ENCODE measurements around the gene SPAG6.

SPAG6 gene

DNA sequence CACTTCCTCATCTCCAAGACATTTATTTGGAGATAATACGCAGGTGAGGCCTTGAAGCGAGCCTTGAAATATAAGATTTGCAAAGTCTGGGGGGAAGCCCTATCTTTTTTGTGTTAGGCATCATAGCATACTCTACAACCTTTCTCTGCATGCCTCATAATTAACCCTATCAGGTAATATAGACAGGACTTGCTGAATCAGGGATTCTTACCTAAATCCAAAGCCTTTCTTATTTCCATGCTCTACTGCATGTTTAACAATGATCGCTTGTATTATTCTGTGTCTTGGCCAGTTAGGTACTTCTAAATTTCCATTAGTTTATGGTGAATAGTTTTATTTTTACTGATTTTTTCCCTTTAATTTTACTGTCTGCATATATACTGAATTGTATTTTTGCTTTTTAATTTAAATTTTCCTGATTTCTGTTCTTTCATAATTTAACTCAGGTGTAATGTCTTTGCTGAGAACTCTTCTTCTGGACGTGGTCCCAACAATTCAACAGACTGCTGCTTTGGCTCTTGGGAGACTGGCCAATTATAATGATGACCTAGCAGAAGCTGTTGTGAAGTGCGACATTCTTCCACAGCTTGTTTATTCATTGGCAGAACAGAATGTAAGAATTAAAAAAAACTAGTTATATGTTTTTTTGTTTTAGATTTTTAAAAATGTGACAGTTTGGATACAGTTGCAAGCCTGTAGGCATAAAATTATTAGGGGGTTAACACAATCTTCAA lies 19.3 kb downstream of the SPAG6 start:
- TF ChIP-seq ESRRG (CRISPR knock-in tag; IDR thresholded peaks at IDR 0.05) (no peak), ZC3H10 (CRISPR knock-in tag; IDR thresholded peaks at IDR 0.05) (no peak)
- TF ChIP-seq, protein P1, sequence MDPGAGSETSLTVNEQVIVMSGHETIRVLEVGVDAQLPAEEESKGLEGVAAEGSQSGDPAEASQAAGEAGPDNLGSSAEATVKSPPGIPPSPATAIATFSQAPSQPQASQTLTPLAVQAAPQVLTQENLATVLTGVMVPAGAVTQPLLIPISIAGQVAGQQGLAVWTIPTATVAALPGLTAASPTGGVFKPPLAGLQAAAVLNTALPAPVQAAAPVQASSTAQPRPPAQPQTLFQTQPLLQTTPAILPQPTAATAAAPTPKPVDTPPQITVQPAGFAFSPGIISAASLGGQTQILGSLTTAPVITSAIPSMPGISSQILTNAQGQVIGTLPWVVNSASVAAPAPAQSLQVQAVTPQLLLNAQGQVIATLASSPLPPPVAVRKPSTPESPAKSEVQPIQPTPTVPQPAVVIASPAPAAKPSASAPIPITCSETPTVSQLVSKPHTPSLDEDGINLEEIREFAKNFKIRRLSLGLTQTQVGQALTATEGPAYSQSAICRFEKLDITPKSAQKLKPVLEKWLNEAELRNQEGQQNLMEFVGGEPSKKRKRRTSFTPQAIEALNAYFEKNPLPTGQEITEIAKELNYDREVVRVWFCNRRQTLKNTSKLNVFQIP (CRISPR knock-in tag; IDR thresholded peaks at IDR 0.05; ENCODE audit: borderline replicate concordance, low read depth) = no peak
- no peak for ATAC-seq

DNA sequence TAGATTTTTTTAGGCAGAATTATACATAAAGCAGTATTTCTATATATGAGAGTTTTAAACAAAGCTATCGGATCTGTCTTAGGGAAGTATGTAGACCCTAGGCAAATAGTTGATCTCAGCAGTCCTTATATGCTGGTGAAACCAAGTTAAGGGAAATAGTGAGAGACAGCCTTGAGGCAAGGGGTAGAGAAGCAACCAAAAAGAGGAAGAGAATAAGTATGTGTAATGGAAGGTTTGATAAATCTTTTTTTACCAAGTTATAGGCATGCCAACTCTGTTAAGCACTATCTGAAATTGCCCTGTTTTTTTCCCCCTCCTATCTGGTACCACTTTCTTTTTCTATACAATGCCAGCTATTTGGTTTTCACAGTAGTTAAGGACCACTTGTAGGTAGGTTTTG lies 19.9 kb downstream of the SPAG6 start:
- no peak for TF ChIP-seq ZNF70 (CRISPR knock-in tag; IDR thresholded peaks at IDR 0.05)
- no peak for TF ChIP-seq ZNF8 (CRISPR knock-in tag; IDR thresholded peaks at IDR 0.05)
- no peak for TF ChIP-seq CSDC2 (CRISPR knock-in tag; IDR thresholded peaks at IDR 0.05)
- no peak for TF ChIP-seq OSR1 (CRISPR knock-in tag; IDR thresholded peaks at IDR 0.05)
- TF ChIP-seq TCF4 (CRISPR knock-in tag; IDR thresholded peaks at IDR 0.05; ENCODE audit: borderline replicate concordance) = no peak
- TF ChIP-seq BACH2 (CRISPR knock-in tag; IDR thresholded peaks at IDR 0.05; ENCODE audit: borderline replicate concordance) = no peak
- no peak for ATAC-seq

DNA sequence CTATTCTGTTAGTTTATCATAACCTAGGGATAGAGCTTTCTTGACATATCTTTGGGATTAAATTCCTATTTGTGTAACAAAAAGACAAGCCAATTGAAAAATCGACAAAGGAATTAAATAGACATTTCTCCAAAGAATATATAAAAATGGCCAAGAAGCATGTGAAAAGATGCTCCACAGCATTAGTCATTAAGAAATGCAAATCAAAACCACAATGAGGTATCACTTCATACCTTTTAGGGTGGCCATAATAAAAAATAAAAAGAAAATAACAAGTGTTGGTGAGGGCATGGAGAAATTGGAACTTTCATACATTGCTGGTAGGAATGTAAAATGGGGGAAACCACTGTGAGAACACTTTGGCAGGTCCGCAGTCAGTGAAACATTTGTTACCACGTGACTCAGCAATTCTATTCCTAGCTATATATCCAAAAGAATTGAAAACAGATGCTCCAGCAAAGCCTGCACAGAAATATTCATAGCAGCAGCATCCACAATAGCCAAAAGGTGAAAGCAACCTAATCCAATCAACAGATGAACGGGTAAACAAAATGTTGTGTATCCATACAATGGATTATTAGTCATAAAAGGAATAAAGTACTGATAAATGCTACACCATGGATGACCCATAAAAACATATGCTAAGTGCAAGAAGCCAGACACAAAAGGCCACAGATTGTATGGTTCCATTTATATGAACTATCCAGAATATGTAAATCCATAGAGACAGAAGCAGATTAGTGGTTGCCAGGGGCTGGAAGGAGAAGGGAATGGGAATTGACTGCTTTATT lies 20.5 kb downstream of the SPAG6 start:
- ATAC-seq = peak; percentile 77
- TF ChIP-seq ZNF8 (CRISPR knock-in tag; IDR thresholded peaks at IDR 0.05) (no peak), TCF4 (CRISPR knock-in tag; IDR thresholded peaks at IDR 0.05; ENCODE audit: borderline replicate concordance) (0 out of 2 replicates have a peak, but pooled peaks have one; percentile 20)

DNA sequence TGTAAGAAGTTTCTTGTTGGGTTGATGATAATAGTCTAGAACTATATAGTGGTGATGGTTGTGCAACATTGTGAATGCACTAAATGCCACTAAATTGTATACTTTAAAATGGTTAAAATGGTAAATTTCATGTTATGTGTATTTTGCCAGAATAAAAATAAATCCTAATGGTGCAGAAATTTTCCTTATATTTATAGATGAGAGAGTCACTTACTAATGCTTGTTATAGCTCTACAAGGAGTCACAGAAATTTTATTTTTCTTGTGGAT lies 21.1 kb downstream of the SPAG6 start:
- ATAC-seq = no peak
- no peak for TF ChIP-seq TCF4 (CRISPR knock-in tag; IDR thresholded peaks at IDR 0.05; ENCODE audit: borderline replicate concordance)
- TF ChIP-seq TOX (CRISPR knock-in tag; IDR thresholded peaks at IDR 0.05; ENCODE audit: borderline replicate concordance) = no peak
- no peak for TF ChIP-seq CSDC2 (CRISPR knock-in tag; IDR thresholded peaks at IDR 0.05)
- TF ChIP-seq ESRRG (CRISPR knock-in tag; IDR thresholded peaks at IDR 0.05) = no peak
- no peak for TF ChIP-seq GLIS3 (CRISPR knock-in tag; IDR thresholded peaks at IDR 0.05)
- TF ChIP-seq ZC3H10 (CRISPR knock-in tag; IDR thresholded peaks at IDR 0.05) = no peak
- TF ChIP-seq, protein P2, sequence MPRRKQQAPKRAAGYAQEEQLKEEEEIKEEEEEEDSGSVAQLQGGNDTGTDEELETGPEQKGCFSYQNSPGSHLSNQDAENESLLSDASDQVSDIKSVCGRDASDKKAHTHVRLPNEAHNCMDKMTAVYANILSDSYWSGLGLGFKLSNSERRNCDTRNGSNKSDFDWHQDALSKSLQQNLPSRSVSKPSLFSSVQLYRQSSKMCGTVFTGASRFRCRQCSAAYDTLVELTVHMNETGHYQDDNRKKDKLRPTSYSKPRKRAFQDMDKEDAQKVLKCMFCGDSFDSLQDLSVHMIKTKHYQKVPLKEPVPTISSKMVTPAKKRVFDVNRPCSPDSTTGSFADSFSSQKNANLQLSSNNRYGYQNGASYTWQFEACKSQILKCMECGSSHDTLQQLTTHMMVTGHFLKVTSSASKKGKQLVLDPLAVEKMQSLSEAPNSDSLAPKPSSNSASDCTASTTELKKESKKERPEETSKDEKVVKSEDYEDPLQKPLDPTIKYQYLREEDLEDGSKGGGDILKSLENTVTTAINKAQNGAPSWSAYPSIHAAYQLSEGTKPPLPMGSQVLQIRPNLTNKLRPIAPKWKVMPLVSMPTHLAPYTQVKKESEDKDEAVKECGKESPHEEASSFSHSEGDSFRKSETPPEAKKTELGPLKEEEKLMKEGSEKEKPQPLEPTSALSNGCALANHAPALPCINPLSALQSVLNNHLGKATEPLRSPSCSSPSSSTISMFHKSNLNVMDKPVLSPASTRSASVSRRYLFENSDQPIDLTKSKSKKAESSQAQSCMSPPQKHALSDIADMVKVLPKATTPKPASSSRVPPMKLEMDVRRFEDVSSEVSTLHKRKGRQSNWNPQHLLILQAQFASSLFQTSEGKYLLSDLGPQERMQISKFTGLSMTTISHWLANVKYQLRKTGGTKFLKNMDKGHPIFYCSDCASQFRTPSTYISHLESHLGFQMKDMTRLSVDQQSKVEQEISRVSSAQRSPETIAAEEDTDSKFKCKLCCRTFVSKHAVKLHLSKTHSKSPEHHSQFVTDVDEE (CRISPR knock-in tag; IDR thresholded peaks at IDR 0.05) = no peak

DNA sequence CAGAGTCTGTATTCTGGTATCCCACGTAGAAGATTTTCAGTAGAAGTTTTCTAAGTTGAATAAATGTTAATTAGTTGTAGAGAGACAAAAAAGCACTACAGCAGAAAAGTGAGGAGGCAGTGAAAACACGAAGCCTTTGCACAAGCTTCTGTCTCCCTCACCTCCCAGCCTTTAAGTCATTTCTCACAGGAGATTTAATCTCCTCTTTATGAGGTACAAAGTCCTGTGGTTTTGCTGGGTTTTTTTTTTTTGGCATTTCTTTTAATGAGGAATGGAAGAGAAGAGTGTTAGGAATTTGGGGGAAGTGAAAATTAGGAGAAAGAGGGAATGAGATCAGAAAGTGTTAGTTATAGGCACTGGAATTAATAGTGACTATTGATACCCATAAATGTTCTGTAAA lies 21.5 kb downstream of the SPAG6 start:
- ATAC-seq = no peak
- no peak for TF ChIP-seq ZNF565 (CRISPR knock-in tag; conservative IDR thresholded peaks at IDR 0.05; ENCODE audit: low read depth)

DNA sequence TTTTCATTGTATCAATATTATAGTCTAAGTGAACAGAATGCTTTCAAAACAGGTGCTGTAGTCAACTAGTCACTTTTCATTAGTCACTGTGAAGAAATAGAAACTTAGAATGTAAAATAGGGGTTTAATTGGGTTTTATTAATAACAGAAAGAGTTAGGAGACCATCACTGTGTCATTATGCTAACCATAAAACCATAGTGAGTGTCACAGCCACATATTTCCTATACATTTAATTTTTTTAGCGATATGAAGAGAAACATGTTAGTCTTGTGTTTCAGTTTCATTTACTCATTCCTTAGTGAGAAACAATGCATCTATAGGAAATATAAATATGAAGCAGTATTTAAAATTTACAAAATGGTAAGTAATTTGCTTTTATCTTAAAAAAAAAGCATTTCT lies 22.2 kb downstream of the SPAG6 start:
- ATAC-seq = no peak
- TF ChIP-seq ZFP30 (CRISPR knock-in tag; IDR thresholded peaks at IDR 0.05) = no peak
- TF ChIP-seq ISL1 (CRISPR knock-in tag; IDR thresholded peaks at IDR 0.05) = no peak
- no peak for TF ChIP-seq ZNF8 (CRISPR knock-in tag; IDR thresholded peaks at IDR 0.05)
- TF ChIP-seq, protein P2 (CRISPR knock-in tag; IDR thresholded peaks at IDR 0.05) = no peak
- TF ChIP-seq PPARA (CRISPR knock-in tag; IDR thresholded peaks at IDR 0.05; ENCODE audit: borderline replicate concordance) = no peak
- no peak for TF ChIP-seq ZNF70 (CRISPR knock-in tag; IDR thresholded peaks at IDR 0.05)
- TF ChIP-seq, protein P3, sequence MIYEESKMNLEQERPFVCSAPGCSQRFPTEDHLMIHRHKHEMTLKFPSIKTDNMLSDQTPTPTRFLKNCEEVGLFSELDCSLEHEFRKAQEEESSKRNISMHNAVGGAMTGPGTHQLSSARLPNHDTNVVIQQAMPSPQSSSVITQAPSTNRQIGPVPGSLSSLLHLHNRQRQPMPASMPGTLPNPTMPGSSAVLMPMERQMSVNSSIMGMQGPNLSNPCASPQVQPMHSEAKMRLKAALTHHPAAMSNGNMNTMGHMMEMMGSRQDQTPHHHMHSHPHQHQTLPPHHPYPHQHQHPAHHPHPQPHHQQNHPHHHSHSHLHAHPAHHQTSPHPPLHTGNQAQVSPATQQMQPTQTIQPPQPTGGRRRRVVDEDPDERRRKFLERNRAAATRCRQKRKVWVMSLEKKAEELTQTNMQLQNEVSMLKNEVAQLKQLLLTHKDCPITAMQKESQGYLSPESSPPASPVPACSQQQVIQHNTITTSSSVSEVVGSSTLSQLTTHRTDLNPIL (CRISPR knock-in tag; IDR thresholded peaks at IDR 0.05; ENCODE audit: low read depth) = no peak
- no peak for TF ChIP-seq ESRRG (CRISPR knock-in tag; IDR thresholded peaks at IDR 0.05)
- TF ChIP-seq BACH2 (CRISPR knock-in tag; IDR thresholded peaks at IDR 0.05; ENCODE audit: borderline replicate concordance) = no peak
- TF ChIP-seq, protein P1 (CRISPR knock-in tag; IDR thresholded peaks at IDR 0.05; ENCODE audit: borderline replicate concordance, low read depth) = no peak
- no peak for TF ChIP-seq TCF4 (CRISPR knock-in tag; IDR thresholded peaks at IDR 0.05; ENCODE audit: borderline replicate concordance)
- TF ChIP-seq SNAI2 (CRISPR knock-in tag; IDR thresholded peaks at IDR 0.05) = no peak

All from SK-N-SH treated with all-trans-retinoic acid at 6 μM for 48 hours (cell line).